Prostate gland (tissue), 2 donors: ENCODE measurements around the gene TAAR2. TPM values are rescaled to one million over a fixed set of nuclear protein-coding genes. Genes with fewer than 3 reads are reported as not detected.
"Not testable (repeated sequence)": the region's sequence is repeated elsewhere in the genome, so short reads cannot be mapped to it uniquely, and the experiment has no call there.

ENCODE experiments used
- DNase-seq: peaks from one replicate; pipeline ENCODE4 v3.0.0-alpha.2; 2019; ENCODE audit warnings: low spot score
- H3K27ac ChIP-seq, 2 donors: fragments of 200-600 bp; sonication (generic); 2 replicates each; pipeline ENCODE4 v1.5.1; 2017 to 2019
- H3K27me3 ChIP-seq: fragments of 200-600 bp; sonication (generic); replicated peaks from 2 replicates; pipeline ENCODE4 v1.5.1; 2019; ENCODE audit not compliant: insufficient read depth
- H3K36me3 ChIP-seq, 2 donors: fragments of 200-600 bp; sonication (generic); 1 replicate in 1 of 2; 2 replicates in 1 of 2; pipeline versions ENCODE4 v1.5.1 to v1.8.1; 2017 to 2019
- H3K4me1 ChIP-seq: fragments of 200-600 bp; sonication (generic); replicated peaks from 2 replicates; pipeline ENCODE4 v1.5.1; 2019
- H3K4me3 ChIP-seq, 2 donors: fragments of 200-600 bp; sonication (generic); 2 replicates each; pipeline ENCODE4 v1.5.1; 2017 to 2019
- H3K9me3 ChIP-seq: fragments of 200-600 bp; sonication (generic); 2 replicates; pipeline ENCODE4 v1.5.1; 2017
- POLR2A ChIP-seq: fragments of 450-650 bp; IDR thresholded peaks from one replicate; pipeline ENCODE4 v1.6.1; 2016; ENCODE audit warnings: antibody characterized with exemption, mild to moderate bottlenecking
- POLR2AphosphoS5 ChIP-seq: sonication (generic); formaldehyde crosslinking; IDR thresholded peaks from one replicate; pipeline ENCODE4 v1.6.1; 2017; ENCODE audit warnings: antibody characterized with exemption
- WGBS: methylation state at CpG from one replicate; pipeline ENCODE4 v1.1.5; 2018; 5-methylcytosine and 5-hydroxymethylcytosine counted together
- intact Hi-C: fragments of 100-400 bp; cut with DNase I; formaldehyde crosslinking; loops from one replicate; pipeline ENCODE4 v1.14.2; 2022
- total RNA-seq, 2 donors: library from RNA; depleted of rRNA; stranded (reverse); fragments of >200 nt; gene quantifications; one replicate each; pipeline ENCODE4 v1.1.0, GENCODE V29; 2016
- TF ChIP-seq, protein P1 (sequence below), 4 experiments: fragments of 200-600 bp in 2 of 4; fragments of 450-650 bp in 2 of 4; sonication (generic) in 2 of 4; IDR thresholded peaks; 1 replicate in 3 of 4; 2 replicates in 1 of 4; pipeline ENCODE4 v1.5.1; 2016 to 2019; ENCODE audit warnings: antibody characterized with exemption in 4 of 4, mild to moderate bottlenecking in 2 of 4, moderate library complexity in 2 of 4

The TAAR2 gene
- total RNA-seq, 2 donors from 2014 or later, result not detected

DNA sequence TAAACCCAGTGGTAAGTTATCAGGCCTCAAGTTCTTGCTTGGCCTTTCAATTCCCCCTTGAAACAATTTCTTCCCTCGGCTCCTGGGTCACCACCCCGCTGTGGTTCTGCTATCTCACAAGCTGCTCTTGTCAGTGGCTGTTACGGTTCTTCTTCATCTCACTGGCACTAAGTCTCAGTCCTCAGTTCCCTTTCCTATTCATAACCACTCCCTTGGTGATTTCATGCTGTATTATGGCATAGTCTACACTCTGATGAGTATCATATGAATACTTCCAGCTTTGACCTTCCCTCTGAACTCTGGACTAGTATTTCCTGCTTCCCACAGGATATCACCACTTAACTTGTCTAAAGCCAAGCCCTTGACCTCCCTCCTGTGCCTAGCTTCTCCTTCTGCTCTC, 27.0 kb upstream of the TAAR2 start:
- WGBS, result 93% methylated on average over 3 of the region's 3 CpGs
- no peaks in the 10 kb centered on the region for H3K36me3 ChIP-seq
- no peaks in the 10 kb centered on the region for H3K4me1 ChIP-seq
- no peak overlapping the region for H3K4me3 ChIP-seq
- no peaks in the 10 kb centered on the region for H3K27me3 ChIP-seq
- no peak for TF ChIP-seq POLR2A
- TF ChIP-seq, protein P1, sequence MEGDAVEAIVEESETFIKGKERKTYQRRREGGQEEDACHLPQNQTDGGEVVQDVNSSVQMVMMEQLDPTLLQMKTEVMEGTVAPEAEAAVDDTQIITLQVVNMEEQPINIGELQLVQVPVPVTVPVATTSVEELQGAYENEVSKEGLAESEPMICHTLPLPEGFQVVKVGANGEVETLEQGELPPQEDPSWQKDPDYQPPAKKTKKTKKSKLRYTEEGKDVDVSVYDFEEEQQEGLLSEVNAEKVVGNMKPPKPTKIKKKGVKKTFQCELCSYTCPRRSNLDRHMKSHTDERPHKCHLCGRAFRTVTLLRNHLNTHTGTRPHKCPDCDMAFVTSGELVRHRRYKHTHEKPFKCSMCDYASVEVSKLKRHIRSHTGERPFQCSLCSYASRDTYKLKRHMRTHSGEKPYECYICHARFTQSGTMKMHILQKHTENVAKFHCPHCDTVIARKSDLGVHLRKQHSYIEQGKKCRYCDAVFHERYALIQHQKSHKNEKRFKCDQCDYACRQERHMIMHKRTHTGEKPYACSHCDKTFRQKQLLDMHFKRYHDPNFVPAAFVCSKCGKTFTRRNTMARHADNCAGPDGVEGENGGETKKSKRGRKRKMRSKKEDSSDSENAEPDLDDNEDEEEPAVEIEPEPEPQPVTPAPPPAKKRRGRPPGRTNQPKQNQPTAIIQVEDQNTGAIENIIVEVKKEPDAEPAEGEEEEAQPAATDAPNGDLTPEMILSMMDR (IDR thresholded peaks at IDR 0.05), result no peak
- no peak for TF ChIP-seq POLR2AphosphoS5
- no peaks in the 10 kb centered on the region for H3K9me3 ChIP-seq
- DNase-seq, result no peak
- H3K27ac ChIP-seq, result no peak overlapping the region
- intact Hi-C loops, result no loop called here

DNA sequence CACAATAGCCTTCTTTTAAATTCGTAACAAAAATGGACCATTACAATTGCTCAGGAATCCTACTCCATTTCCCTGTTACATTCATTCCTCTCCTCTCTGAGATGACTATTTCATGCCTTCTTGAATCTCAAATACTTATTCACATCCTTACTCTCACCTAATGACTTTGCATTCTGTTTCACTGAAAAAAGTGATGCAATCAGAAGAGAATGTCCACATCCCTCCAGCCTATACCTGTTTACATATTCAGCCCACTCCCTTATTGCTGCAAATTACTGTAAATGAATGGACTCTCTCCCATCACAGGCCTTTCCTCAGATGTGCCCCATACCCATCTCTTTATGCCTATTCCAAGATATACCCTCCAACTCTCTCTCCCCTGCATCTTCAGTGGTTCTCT, 26.4 kb upstream of the TAAR2 start:
- no peaks in the 10 kb centered on the region for H3K9me3 ChIP-seq
- no peaks in the 10 kb centered on the region for H3K4me1 ChIP-seq
- intact Hi-C loops, result no loop called here
- H3K4me3 ChIP-seq, result no peak overlapping the region
- TF ChIP-seq POLR2AphosphoS5 (no peak), POLR2A (no peak)
- TF ChIP-seq, protein P1 (IDR thresholded peaks at IDR 0.05), result no peak
- H3K27ac ChIP-seq, result no peak overlapping the region
- no peak for DNase-seq
- no peaks in the 10 kb centered on the region for H3K27me3 ChIP-seq
- WGBS, result 93% methylated on average over 1 of the region's 1 CpG
- H3K36me3 ChIP-seq, result no peaks in the 10 kb centered on the region

DNA sequence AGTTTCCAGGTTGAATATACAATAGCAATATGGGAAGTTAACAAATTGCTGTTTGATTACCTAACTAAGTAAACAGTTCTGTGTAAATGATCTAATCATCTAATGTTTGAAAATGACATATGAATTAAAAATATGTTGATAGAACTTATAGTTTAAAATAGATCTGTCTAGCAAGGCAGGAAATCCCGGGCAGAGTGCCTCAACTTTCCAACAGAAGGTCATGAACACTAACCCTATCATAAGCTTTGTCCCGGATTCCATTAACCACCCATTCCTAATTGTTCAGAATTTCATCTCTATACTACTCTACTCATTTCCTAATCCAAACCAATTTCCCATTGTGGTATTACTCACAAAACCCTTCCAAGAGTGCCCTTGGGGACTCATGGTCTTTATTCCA, 24.8 kb upstream of the TAAR2 start:
- H3K4me1 ChIP-seq, result no peaks in the 10 kb centered on the region

DNA sequence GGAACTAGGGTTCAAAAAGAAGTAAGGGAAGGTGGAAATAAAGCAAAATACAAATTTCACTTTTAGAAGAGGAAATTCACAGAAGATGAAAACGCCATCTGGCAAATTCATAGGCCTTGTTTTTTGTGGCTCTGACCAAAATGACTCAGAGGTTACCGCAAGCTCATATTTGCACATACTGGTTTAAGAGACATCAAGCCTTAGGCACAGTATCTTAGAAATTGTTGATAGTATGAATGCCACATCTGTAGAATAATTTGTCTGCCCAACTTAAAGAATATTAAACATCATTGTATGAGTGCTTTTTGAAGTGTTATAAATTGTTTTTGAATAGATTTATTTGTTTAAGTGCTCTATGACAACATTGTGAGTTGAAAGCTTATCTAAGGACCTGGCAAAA, 24.3 kb upstream of the TAAR2 start:
- Histone ChIP-seq H3K4me1 (no peaks in the 10 kb centered on the region), H3K27me3 (no peaks in the 10 kb centered on the region), H3K27ac (no peak overlapping the region), H3K9me3 (no peaks in the 10 kb centered on the region), H3K4me3 (no peak overlapping the region), H3K36me3 (no peaks in the 10 kb centered on the region)
- TF ChIP-seq POLR2AphosphoS5 (no peak), POLR2A (no peak)
- TF ChIP-seq, protein P1 (IDR thresholded peaks at IDR 0.05), result no peak
- no peak for DNase-seq
- intact Hi-C loops, result no loop called here
- WGBS, result 40% methylated on average over 2 of the region's 2 CpGs

More for the DNA sequence above, 24.8 kb upstream of the TAAR2 start:
- intact Hi-C loops, result no loop called here
- WGBS, result 54% methylated on average over 2 of the region's 2 CpGs
- TF ChIP-seq POLR2AphosphoS5 (no peak), POLR2A (no peak)
- TF ChIP-seq, protein P1 (IDR thresholded peaks at IDR 0.05), result no peak
- no peak for DNase-seq
- Histone ChIP-seq H3K27ac (no peak overlapping the region), H3K36me3 (no peaks in the 10 kb centered on the region), H3K4me3 (no peak overlapping the region), H3K27me3 (no peaks in the 10 kb centered on the region), H3K9me3 (no peaks in the 10 kb centered on the region)

DNA sequence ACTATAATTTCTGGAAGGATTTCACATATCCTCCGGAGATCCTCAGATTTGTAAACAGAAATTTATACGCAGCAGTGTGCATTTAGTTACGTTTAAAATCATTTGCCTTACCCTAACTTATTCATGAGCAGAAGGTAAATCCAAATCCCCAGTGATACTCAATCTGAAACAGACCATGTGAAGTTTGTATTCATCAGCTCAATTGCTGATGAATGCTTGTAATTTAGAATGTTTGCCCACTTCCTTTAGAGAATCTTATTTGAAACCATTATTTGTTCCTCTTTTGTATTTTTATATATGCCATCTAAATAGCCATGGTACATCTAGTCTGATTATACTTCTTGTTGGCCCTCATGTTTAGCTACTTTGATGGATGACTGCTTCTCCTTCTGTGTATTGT, 19.5 kb upstream of the TAAR2 start:
- intact Hi-C loops, result no loop called here
- DNase-seq, result no peak
- Histone ChIP-seq H3K4me3 (no peak overlapping the region), H3K9me3 (no peaks in the 10 kb centered on the region), H3K4me1 (no peaks in the 10 kb centered on the region), H3K27ac (no peak overlapping the region), H3K27me3 (no peaks in the 10 kb centered on the region), H3K36me3 (no peaks in the 10 kb centered on the region)
- no peak for TF ChIP-seq POLR2A
- no peak for TF ChIP-seq POLR2AphosphoS5
- TF ChIP-seq, protein P1 (IDR thresholded peaks at IDR 0.05), result no peak
- 66% methylated on average over 3 of the region's 3 CpGs for WGBS

DNA sequence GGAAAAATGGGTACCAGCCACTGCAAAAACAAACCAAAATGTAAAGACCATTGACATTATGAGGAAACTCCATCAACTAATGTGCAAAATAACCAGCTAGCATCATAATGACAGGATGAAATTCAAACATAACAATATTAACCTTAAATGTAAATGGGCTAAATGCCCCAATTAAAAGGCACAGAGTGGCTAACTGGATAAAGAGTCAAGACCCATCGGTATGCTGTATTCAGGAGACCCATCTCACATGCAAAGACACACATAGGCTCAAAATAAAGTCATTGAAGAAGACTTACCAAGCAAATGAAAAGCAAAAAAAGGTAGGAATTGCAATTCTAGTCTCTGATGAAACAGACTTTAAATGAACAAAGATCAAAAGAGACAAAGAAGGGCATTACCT, 13.1 kb upstream of the TAAR2 start:
- H3K36me3 ChIP-seq, H3K4me1 ChIP-seq, H3K27me3 ChIP-seq, H3K9me3 ChIP-seq, intact Hi-C loops, DNase-seq, H3K4me3 ChIP-seq, H3K27ac ChIP-seq: not testable (repeated sequence)
- 97% methylated on average over 1 of the region's 1 CpG for WGBS

DNA sequence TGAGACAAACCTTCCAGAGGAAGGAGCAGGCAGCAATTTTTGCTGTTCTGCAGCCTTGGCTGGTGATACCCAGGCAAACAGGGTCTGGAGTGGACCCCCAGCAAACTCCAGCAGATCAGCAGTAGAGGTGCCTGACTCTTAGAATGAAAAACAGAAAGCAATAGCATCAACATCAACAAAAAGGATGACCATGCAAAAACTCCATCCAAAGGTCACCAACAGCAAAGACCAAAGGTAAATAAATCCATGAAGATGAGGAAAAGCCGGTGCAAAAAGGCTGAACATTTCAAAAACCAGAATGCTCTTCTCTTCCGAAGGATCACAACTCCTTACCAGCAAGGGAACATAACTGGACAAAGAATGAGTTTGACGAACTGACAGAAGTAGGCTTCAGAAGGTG, 11.8 kb upstream of the TAAR2 start:
- intact Hi-C loops, H3K9me3 ChIP-seq, H3K27me3 ChIP-seq, H3K4me3 ChIP-seq, H3K4me1 ChIP-seq, H3K27ac ChIP-seq, H3K36me3 ChIP-seq, DNase-seq: not testable (repeated sequence)
- WGBS, result 96% methylated on average over 3 of the region's 3 CpGs

DNA sequence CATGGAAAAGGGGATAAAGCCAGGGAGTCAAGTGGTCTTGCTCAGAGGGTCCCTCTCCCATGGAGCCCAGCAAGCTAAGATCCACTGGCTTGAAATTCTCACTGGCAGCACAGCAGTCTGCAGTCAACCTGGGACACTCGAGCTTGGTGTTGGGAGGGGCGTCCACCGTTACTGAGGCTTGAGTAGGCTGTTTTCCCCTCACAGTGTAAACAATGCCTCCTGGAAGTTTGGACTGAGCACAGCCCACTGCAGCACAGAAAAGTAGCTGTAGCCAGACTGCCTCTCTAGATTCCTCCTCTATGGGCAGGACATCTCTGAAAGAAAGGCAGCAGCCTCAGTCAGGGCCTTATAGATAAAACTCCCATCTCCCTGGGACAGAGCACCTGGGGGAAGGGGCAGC, 11.2 kb upstream of the TAAR2 start:
- intact Hi-C loops, H3K4me1 ChIP-seq, H3K4me3 ChIP-seq, H3K36me3 ChIP-seq, DNase-seq, H3K27ac ChIP-seq, H3K27me3 ChIP-seq, H3K9me3 ChIP-seq: not testable (repeated sequence)
- WGBS, result 38% methylated on average over 2 of the region's 3 CpGs
